GM12801 (cell line): ENCODE results near the gene ROBO3.

Source experiments
- TF ChIP-seq, protein P1 (sequence below): IDR thresholded peaks from one replicate; pipeline ENCODE4 v1.5.1; 2011; ENCODE audit warnings: control low read depth; ENCODE audit not compliant: insufficient read length; ENCODE audit errors: extremely low read depth

ROBO3 gene

GRCh38 chr11:124895471-124895971, 30.3 kb downstream of the ROBO3 start:
- TF ChIP-seq, protein P1, sequence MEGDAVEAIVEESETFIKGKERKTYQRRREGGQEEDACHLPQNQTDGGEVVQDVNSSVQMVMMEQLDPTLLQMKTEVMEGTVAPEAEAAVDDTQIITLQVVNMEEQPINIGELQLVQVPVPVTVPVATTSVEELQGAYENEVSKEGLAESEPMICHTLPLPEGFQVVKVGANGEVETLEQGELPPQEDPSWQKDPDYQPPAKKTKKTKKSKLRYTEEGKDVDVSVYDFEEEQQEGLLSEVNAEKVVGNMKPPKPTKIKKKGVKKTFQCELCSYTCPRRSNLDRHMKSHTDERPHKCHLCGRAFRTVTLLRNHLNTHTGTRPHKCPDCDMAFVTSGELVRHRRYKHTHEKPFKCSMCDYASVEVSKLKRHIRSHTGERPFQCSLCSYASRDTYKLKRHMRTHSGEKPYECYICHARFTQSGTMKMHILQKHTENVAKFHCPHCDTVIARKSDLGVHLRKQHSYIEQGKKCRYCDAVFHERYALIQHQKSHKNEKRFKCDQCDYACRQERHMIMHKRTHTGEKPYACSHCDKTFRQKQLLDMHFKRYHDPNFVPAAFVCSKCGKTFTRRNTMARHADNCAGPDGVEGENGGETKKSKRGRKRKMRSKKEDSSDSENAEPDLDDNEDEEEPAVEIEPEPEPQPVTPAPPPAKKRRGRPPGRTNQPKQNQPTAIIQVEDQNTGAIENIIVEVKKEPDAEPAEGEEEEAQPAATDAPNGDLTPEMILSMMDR = no peak

GRCh38 chr11:124896071-124896750, 31.0 kb downstream of the ROBO3 start:
- TF ChIP-seq, protein P1 = no peak

GRCh38 chr11:124896821-124897391, 31.7 kb downstream of the ROBO3 start:
- TF ChIP-seq, protein P1 = no peak

GRCh38 chr11:124897674-124898262, 32.5 kb downstream of the ROBO3 start, which contains the start of gene ROBO4:
Gene ROBO4, minus strand, starts transcription at chr11:124897865. Its CDS starts 70 bp downstream, at chr11:124897795.
- TF ChIP-seq, protein P1 = no peak

DNA sequence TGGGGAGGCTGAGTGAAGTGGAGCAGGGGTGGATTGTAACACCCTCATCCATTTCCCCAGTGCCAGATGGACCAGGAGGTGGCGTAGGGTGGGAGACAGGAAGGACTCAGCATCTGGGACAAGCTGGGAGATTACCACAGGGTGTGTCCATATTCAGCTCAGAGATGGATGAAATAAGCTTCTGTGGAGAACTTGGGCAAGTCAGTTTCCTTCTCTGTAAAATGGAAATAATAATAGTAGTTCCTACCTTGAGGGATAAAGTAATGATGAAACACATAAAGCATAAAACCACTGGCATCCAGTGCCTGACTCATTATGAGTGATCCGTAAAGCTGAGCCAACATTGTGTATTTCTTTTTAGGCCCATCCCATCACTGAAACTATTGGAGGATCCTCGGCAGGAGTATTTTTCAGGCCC, 33.0 kb downstream of the ROBO3 start:
- TF ChIP-seq, protein P1 = no peak

- TF ChIP-seq, protein P1 = no peak
These were observed 33.5 kb downstream of the ROBO3 start for GRCh38 chr11:124898711-124899110.

DNA sequence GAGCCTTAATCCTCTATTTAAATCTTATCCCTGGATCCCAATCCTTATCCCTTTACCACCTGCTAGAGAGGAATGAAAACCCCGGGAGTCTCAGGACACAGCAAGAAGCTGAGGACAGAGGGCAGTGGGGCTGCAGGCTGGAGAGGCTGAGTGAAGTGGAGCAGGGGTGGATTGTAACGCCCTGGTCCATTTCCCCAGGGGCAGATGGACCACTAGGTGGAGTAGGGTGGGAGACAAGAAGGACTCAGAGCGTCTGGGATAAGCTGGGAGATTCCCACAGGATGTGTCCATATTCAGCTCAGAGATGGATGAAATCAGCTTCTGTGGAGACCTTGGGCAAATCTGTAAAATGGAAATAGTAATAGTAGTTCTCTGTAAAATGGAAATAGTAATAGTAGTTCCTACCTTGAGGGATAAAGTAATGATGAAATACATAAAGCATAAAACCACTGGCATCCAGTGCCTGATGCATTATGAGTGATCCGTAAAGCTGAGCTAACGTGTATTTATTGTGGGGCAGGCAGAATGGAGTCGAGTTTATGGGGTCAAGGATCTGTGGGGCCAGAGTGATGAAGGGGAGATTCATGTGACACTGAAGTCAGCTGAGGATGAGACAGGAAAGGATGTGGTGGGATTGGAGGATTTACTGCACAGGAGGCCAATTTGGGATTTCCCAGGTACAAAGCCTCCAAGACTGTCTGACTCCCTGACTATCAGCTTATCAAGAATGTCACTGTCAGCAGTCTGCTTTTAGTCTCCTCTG, 34.3 kb downstream of the ROBO3 start:
- TF ChIP-seq, protein P1 = no peak
